Activated CD8-positive, alpha-beta memory T cell treated with anti-CD3 and anti-CD28 coated beads, Interleukin-2, amount 50 U/mL, for 24 hours (primary cell): ENCODE results near the gene CYCS.
A peak's percentile ranks its signal among the peaks of the same experiment; 100 is the strongest.
"Not testable (repeated sequence)": the region's sequence is repeated elsewhere in the genome, so short reads cannot be mapped to it uniquely, and the experiment has no call there.

Experiments
- DNase-seq: peaks from one replicate; pipeline ENCODE4 v3.0.0-alpha.2; 2020; ENCODE audit errors: extremely low read depth

Gene CYCS

GRCh38 chr7:25118048-25118753, 6.9 kb downstream of the CYCS start:
- no peak for DNase-seq

GRCh38 chr7:25117226-25118047, 7.6 kb downstream of the CYCS start:
- no peak for DNase-seq

- no peak for DNase-seq
These were observed 8.4 kb downstream of the CYCS start for GRCh38 chr7:25116621-25117020.

DNA sequence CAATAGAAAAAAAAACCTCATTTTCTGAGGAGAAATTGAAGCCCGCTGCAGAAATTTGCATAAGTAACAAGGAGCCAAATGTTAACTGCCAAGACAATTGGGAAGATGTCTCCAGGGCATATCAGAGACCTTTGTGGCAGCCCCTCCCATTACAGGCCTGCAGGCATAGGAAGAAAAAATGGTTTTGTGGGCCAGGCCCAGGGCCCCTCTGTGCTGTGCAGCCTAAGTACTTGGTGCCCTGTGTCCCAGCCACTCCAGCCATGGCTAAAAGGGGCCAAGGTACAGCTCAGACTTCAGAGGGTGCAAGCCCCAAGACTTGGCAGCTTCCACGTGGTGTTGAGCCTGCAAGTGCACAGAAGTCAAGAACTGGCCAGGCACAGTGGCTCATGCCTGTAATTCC, 14.5 kb downstream of the CYCS start:
- DNase-seq = not testable (repeated sequence)

GRCh38 chr7:25109276-25109675, 15.8 kb downstream of the CYCS start:
- no peak for DNase-seq

DNA sequence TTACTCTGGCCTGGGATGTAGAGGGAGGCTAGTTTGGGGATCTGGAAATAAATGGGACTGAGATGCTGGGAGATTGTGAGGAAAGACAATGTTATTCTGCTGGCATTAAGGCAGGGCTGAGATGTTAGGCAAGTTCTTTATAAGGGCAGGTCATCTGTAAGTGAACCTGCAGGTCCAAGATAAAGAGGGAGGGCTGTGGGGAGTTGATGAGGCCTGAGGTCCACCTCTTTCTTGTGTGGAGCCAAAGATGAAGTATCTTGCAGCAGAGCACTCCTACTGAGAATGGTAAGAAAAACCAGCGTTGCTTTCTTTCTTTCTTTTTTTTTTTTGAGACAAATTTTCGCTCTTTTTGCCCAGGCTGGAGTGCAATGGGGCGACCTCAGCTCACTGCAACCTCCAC, 19.1 kb downstream of the CYCS start:
- no peak for DNase-seq

DNA sequence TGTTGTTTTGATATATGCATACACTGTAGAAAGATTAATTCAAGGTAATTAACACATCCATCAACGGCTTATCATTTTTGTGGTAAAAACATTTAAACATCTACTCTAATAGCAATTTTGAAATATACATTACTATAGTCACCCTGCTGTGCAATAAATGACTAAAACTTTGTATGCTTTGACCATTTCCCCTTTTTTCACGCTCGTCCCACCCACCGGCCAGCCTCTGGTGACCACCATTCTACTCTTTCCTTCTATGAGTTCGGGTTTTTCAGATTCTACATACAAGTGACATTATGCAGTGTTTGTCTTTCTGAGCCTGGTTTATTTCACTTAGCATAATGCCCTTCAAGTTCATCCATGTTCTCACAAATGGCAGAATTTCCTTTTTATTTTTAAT, 21.3 kb downstream of the CYCS start:
- no peak for DNase-seq

DNA sequence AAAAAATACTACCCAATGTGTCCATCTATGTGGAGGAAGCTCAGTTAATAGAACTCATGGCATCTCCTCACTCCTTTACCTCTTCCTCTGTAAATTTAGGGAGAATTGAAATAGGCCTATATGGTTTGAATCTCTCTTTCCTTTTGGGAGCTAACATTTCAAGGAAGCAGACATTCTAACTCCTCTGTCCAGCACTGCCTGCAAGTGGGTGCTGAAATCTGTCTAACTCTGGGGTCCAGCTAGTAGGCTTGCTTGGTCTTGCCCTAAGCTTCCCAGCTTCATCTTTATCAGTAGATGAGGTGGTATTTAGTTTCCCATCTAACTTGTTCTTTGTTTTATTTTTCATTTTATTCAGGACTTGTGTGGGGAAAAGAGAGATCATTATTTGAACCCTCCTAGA, 23.2 kb downstream of the CYCS start:
- DNase-seq = no peak

DNA sequence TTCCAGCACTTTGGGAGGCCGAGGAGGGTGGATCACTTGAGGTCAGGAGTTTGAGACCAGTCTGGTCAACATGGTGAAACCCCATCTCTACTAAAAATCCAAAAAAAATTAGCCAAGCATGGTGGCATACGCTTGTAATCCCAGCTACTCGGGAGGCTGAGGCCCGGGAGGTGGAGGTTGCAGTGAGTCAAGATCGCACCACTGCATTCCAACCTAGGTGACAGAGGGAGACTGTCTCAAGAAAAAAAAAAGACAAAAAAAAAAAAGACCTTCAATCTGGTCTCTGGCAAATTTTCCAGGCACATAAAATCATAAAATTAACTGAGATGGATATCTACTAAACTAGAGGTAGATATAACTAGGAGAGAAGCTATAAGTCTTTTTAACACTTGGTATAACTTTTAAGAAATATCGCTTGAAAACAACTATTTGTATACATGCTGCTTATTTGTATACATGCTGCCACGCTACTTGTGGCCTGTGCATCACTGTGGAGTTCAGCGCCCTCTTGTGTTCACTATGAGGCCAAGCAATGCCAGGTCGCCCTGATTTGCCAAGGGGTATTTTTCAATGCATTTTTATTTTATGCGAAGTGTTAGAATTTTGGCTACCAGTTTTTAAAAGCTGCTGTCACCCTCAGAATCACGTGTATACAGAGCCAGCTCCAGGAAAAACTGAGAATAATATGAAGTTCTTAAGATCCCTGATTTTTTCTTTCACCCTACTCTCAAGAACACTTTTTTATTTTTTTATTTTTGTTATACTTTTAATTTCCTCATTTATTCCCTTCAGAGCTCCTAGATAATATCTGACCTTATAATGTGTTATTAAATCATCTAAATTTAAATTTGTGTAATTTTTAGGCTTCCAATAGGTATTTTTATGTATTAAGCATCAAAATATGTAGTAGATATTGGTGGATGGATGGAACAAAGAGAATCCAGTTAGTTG, 26.7 kb downstream of the CYCS start:
- no peak for DNase-seq

DNA sequence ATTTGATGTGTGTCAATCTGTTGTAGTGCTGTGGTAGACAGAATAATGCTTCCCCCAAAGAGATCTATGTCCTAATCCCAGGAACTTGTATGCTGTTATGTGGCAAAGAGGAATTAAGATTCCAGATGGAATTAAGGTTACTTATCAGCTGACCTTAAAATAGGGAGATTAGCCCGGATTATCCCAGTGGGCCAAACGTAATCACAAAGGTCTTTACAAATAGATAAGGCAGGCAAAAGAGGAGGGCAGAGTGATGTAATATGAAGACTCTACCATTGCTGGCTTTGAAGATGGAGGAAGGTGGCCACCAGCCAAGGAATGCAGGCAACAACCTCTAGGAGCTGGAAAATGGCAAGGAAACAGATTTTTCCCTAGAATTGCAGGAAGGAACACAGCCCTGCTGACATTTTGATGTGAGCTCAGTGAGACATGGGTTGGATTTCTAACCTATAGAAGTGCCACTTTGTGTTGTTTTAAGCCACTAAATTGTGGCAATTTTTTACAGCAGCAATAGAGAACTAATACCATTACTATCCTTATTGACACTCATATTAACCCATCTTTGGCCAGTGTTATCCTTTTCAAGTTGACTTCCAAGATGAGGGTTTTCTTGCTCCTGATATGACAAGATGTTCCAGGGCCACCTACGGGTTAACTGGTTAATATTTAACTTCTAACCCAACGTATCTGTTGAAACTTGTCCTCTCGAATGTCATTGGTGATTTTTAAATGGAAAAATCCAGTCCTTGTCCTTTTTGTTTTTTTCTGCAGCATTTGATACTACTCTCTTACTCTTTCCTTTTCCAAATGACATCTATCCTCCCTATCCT, 29.3 kb downstream of the CYCS start:
- no peak for DNase-seq

GRCh38 chr7:25093268-25093826, 31.7 kb downstream of the CYCS start:
- DNase-seq = peak; percentile 41

DNA sequence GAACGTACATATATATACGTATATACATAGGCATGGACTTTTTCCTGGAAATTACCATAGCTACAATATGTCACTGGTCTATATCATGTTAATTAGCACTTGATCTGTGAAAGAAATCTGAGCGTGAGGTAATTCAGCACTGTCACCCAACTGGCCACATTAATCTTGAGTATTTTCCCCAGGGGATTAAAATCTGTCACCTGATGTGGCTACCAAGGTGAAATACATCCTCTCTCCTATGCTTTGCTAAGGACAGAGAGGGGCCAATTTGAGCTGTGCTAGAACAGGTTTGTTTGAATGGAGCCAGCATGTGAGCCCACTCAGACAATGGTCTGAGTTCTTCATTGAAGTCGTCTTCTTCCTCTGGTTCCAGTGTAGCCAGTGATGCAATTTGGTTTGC, 33.3 kb downstream of the CYCS start:
- no peak for DNase-seq

DNA sequence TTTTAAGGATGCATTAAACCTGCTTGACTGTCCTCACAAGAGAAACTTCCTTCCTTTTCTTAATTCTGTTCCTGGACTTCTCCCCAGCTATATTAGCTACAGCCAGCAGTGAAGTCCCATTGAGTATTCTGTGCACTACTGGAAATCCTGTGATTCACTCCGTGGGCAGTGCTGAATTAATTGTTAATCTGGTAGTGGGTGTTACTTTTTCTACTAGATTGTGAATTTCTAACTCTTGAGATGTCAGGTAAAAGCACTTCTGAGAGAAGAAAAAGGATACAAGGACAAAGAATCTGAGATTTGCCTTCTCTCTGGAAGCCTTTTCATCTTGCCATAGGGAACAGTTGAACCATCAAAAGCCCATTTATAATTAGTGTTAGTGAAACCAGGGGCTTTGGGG, 33.9 kb downstream of the CYCS start:
- DNase-seq = no peak

DNA sequence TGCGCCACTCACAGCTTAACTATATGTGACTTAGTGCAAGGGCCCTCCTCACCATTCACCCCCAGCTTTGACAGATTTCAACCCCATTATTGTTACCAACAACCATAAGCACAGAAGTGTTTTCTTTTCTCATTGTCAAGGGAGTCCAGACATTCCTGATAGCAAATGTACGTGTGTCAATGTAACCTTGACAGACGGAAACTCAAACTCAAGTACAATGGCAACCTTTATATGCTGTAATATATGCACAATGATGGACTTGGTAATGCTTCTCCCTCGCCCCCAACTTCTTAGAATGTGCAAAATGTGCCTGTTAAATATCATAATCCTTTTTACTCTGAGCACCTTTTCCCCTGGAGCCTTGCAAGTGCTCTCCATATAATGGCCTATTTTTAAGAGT, 34.7 kb downstream of the CYCS start:
- DNase-seq = no peak

GRCh38 chr7:25087855-25088254, 37.2 kb downstream of the CYCS start:
- no peak for DNase-seq

DNA sequence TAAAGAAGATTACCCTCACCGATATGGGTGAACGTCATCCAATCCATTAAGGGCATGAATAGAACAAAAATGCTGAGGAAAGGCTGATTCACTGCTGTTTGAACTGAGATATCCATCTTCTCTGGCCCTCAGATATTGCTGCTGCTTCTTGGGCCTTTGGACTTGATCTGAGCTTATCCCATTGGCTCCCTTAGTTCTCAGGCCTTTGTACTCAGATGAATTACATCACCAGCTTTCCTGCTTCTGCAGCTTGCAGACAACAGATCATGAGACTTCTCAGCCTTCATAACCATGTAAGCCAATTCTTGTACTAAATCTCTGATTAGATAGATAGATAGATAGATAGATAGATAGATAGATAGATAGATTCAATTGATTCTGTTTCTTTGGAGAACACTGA, 40.2 kb downstream of the CYCS start:
- DNase-seq = no peak

GRCh38 chr7:25083201-25083600, 41.9 kb downstream of the CYCS start:
- DNase-seq = no peak

- not testable (repeated sequence) for DNase-seq
These were observed 43.0 kb downstream of the CYCS start for GRCh38 chr7:25082041-25082440.

- DNase-seq = no peak
These were observed 48.0 kb downstream of the CYCS start for GRCh38 chr7:25077096-25077495.

DNA sequence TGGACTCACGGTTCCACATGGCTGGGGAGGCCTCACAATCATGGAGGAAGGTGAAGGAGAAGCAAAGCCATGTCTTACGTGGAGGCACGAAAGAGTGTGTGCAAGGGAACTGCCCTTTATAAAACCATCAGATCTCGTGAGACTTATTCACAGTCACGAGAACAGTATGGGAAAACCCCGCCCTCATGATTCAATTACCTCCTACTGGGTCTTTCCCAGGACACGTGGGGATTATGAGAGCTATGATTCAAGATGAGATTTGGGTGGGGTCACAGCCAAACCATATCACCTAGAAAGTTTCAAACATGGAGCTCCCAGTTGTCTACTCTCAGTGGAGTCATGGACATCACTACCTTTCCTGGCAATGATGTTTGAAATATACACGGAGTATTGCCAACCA, 49.6 kb downstream of the CYCS start:
- no peak for DNase-seq

- DNase-seq = no peak
These were observed 51.6 kb downstream of the CYCS start for GRCh38 chr7:25073451-25073850.
